ENCODE data around the gene EPHB2. TPM values are rescaled to one million over a fixed set of nuclear protein-coding genes. Genes with fewer than 3 reads are reported as not detected.

The EPHB2 gene
- total and polyA plus RNA-seq, 9 donors = 2.5 to 55.1 (median 15.1) TPM

DNA sequence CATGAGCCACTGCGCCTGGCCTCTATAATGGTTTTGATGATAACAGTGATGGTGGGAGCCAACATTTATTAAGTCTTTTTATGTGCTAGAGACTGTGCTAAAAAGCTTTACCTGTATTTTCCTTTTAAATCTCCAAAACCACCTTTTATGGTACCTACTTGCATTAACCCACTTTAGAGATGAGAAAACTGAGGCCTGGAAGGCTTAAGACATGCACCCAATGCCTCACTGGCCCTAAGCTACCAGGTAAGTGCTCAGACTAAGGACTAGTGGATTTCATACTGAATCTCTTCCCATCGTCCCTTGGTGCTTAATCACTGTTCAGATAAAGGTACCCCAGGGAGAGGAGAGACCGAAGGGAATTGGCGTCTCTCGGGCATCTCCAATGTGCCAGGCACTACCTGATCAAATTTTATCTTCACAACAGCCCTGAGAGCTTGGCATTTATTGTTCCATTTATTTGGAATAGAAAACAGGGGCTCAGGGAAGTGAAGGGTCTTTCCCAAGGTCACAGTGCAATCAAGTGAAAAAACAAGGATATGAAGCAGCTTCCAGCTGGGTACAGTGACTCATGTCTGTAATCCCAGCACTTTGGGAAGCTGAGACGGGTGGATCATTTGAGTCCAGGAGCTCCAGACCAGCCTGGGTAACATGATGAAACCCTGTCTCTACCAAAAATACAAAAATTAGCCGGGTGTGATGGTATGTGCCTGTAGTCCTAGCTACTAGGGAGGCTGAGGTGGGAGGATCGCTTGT, 177.9 kb downstream of the EPHB2 start:
- WGBS, 3 donors = 60 to 73% (median 71%) methylated on average over 8 of the region's 8 CpGs
- DNase-seq = no peak
- H3K9me3 ChIP-seq = no peaks in the 10 kb centered on the region
- intact Hi-C loops (cut with DNase I) = loop anchor here in 2 of 4 donors (5.0 kb wide), 1 partner anchor 186 kb away; no protein-coding TSS in a partner anchor
- no peaks in the 10 kb centered on the region for H3K27me3 ChIP-seq
- TF ChIP-seq EP300 (IDR thresholded peaks at IDR 0.05) (no peak), POLR2A (IDR thresholded peaks at IDR 0.05) (no peak)
- TF ChIP-seq, protein P1, sequence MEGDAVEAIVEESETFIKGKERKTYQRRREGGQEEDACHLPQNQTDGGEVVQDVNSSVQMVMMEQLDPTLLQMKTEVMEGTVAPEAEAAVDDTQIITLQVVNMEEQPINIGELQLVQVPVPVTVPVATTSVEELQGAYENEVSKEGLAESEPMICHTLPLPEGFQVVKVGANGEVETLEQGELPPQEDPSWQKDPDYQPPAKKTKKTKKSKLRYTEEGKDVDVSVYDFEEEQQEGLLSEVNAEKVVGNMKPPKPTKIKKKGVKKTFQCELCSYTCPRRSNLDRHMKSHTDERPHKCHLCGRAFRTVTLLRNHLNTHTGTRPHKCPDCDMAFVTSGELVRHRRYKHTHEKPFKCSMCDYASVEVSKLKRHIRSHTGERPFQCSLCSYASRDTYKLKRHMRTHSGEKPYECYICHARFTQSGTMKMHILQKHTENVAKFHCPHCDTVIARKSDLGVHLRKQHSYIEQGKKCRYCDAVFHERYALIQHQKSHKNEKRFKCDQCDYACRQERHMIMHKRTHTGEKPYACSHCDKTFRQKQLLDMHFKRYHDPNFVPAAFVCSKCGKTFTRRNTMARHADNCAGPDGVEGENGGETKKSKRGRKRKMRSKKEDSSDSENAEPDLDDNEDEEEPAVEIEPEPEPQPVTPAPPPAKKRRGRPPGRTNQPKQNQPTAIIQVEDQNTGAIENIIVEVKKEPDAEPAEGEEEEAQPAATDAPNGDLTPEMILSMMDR (IDR thresholded peaks at IDR 0.05) = no peak
- H3K27ac ChIP-seq = no peak overlapping the region
- no peaks in the 10 kb centered on the region for H3K4me1 ChIP-seq (ENCODE audit: insufficient read depth)
- H3K36me3 ChIP-seq = no peaks in the 10 kb centered on the region
- no peak overlapping the region for H3K4me3 ChIP-seq

DNA sequence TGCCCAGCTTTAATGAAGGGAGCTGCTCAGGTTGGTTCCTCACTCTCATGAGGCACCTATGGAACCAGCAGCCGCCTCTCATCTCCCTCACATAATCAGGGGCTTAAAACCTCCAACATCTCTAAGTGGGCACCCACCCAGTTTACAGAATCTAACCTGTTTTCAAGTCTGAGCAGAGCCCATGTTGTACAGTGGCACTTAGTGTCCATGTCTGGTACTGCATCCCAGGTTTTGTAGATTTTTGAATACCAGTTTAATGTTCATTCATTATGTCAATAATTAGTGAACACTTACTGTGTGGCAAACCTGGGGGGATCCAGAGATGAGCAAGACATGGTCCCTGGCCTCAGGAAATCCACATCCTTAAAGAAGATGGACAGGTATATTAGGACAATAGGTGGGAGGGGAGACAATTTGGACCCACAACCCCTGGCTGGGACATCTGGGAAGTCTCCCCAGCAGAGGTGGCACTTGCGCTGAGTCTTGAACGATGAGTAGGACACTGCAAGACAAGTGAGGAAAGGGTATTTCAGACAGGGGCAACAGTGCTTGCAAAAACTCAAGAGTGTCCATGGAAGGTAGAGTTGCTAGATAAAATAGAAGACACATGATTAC, 178.7 kb downstream of the EPHB2 start:
- Histone ChIP-seq H3K4me3 (no peak overlapping the region), H3K27ac (no peak overlapping the region), H3K36me3 (no peaks in the 10 kb centered on the region), H3K27me3 (no peaks in the 10 kb centered on the region), H3K9me3 (no peaks in the 10 kb centered on the region), H3K4me1 (ENCODE audit: insufficient read depth) (no peaks in the 10 kb centered on the region)
- intact Hi-C loops (cut with DNase I) = loop anchor here in 2 of 4 donors (5.0 kb wide), 1 partner anchor 187 kb away; no protein-coding TSS in a partner anchor
- TF ChIP-seq, protein P1 (IDR thresholded peaks at IDR 0.05) = peak in 2 of 3 donors; percentile 61 to 79
- no peak for TF ChIP-seq EP300 (IDR thresholded peaks at IDR 0.05)
- WGBS, 3 donors = 69 to 74% (median 73%) methylated on average over 3 of the region's 3 CpGs
- peak in 1 of 5 donors; percentile 40 for DNase-seq

DNA sequence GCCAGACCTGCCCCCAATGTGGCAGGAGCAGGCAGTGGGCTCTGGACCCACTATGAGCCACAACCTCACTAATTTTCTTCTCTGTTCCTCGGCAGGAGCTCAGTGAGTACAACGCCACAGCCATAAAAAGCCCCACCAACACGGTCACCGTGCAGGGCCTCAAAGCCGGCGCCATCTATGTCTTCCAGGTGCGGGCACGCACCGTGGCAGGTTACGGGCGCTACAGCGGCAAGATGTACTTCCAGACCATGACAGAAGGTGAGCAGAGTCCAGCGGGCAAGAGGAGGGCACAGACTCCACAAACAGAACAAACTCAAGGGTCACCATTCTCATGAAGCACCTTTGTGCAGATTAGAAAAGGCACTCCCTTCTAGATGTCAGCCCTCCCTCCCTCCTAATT, 182.2 kb downstream of the EPHB2 start:
- no peak overlapping the region for H3K27ac ChIP-seq
- no peaks in the 10 kb centered on the region for H3K4me1 ChIP-seq (ENCODE audit: insufficient read depth)
- no peak for TF ChIP-seq POLR2A (IDR thresholded peaks at IDR 0.05)
- TF ChIP-seq EP300 (IDR thresholded peaks at IDR 0.05) = no peak
- TF ChIP-seq, protein P1 (IDR thresholded peaks at IDR 0.05) = no peak
- no peak for DNase-seq
- WGBS, 3 donors = 96 to 98% (median 97%) methylated on average over 13 of the region's 13 CpGs
- no peaks in the 10 kb centered on the region for H3K27me3 ChIP-seq
- no peaks in the 10 kb centered on the region for H3K36me3 ChIP-seq
- intact Hi-C loops (cut with DNase I) = no loop called here
- H3K9me3 ChIP-seq = no peaks in the 10 kb centered on the region
- H3K4me3 ChIP-seq = no peak overlapping the region

DNA sequence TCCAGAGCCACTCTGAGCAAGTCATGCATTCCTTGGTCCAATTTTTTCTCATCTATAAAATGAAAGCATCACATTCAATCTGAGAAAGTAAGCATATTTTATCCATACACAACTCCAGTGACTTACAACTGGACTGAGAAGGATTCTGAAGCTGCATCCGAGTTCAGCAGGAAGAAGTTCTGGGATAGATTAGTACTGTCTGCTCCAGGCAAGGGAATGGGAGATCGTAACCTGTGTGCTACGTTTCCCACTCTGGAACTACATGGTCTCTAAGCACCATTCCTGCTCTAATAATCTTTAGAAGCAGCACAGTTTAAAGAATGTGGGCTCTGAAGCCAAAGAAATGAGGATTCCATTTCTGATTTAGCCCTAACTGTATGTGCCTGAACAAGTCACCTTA, 182.7 kb downstream of the EPHB2 start:
- no peaks in the 10 kb centered on the region for H3K36me3 ChIP-seq
- intact Hi-C loops (cut with DNase I) = no loop called here
- no peaks in the 10 kb centered on the region for H3K4me1 ChIP-seq (ENCODE audit: insufficient read depth)
- no peak for DNase-seq
- no peaks in the 10 kb centered on the region for H3K9me3 ChIP-seq
- TF ChIP-seq, protein P1 (IDR thresholded peaks at IDR 0.05) = no peak
- TF ChIP-seq EP300 (IDR thresholded peaks at IDR 0.05) (no peak), POLR2A (IDR thresholded peaks at IDR 0.05) (no peak)
- WGBS, 3 donors = 76 to 87% (median 83%) methylated on average over 3 of the region's 3 CpGs
- H3K4me3 ChIP-seq = no peak overlapping the region
- no peaks in the 10 kb centered on the region for H3K27me3 ChIP-seq
- H3K27ac ChIP-seq = no peak overlapping the region
